ENCODE results near the gene CNTNAP2.

DNA sequence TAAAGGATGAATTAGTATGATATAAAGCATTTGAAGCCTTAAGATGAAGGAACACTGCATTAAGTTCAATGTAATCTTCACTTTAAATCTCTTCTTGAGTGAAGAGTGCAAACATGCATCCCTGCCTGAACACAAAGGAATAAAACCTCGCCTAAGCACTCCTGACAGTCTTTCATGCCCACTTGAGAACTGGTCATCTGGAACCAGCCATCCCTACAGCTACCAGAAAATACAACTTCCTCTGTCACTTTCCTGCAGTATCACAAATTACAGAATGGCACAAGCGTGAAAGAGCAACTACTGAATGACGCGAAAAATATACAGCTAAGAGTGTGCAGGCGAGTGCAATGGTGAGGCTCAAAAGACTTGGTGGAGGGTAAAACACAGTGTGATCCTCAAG lies 1079.9 kb downstream of the CNTNAP2 start:
- TF ChIP-seq, protein P1, sequence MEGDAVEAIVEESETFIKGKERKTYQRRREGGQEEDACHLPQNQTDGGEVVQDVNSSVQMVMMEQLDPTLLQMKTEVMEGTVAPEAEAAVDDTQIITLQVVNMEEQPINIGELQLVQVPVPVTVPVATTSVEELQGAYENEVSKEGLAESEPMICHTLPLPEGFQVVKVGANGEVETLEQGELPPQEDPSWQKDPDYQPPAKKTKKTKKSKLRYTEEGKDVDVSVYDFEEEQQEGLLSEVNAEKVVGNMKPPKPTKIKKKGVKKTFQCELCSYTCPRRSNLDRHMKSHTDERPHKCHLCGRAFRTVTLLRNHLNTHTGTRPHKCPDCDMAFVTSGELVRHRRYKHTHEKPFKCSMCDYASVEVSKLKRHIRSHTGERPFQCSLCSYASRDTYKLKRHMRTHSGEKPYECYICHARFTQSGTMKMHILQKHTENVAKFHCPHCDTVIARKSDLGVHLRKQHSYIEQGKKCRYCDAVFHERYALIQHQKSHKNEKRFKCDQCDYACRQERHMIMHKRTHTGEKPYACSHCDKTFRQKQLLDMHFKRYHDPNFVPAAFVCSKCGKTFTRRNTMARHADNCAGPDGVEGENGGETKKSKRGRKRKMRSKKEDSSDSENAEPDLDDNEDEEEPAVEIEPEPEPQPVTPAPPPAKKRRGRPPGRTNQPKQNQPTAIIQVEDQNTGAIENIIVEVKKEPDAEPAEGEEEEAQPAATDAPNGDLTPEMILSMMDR (IDR thresholded peaks at IDR 0.05), result no peak
- TF ChIP-seq REST (IDR thresholded peaks at IDR 0.05; ENCODE audit: insufficient read depth in 1 of 2, low read depth in 2 of 2, low read length in 1 of 2), result no peak
- no peak for TF ChIP-seq POLR2AphosphoS5 (IDR thresholded peaks at IDR 0.05; ENCODE audit: low read depth, low read length)
- TF ChIP-seq TCF7L2 (IDR thresholded peaks at IDR 0.05; ENCODE audit: low read depth, low read length), result no peak
- no peak for TF ChIP-seq SIN3A (IDR thresholded peaks at IDR 0.05; ENCODE audit: borderline replicate concordance, insufficient read depth, low read depth, low read length)
